HG03135 (cell line): ENCODE results near the gene DMXL2.
"Not testable (repeated sequence)": the region's sequence is repeated elsewhere in the genome, so short reads cannot be mapped to it uniquely, and the experiment has no call there.

ENCODE experiments used
- ATAC-seq: cut with Tn5 transposase; IDR thresholded peaks from one replicate; pipeline ENCODE4 v1.9.1; 2021; ENCODE audit warnings: mild to moderate bottlenecking, moderate library complexity; ENCODE audit not compliant: unreplicated experiment

Gene DMXL2

DNA sequence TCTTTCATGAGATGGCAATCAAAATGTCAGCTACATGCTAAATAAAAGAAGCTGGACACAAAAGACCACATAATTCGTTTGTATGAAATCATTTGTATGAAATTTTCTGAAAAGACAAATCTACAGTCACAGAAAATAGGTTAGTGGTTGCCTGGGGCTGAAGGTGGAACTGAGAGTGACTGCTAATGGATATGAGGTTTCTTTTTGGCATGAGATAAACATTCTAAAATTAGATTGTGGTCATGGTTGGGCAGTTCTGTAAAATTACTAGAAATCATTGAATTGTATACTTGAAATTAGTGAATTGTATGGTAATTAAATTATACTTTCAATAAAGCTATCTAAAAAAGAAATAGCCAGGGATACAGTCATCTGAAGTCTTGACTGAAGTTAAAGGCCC is 2.7 kb upstream of the DMXL2 start:
- peak; percentile 36 for ATAC-seq

DNA sequence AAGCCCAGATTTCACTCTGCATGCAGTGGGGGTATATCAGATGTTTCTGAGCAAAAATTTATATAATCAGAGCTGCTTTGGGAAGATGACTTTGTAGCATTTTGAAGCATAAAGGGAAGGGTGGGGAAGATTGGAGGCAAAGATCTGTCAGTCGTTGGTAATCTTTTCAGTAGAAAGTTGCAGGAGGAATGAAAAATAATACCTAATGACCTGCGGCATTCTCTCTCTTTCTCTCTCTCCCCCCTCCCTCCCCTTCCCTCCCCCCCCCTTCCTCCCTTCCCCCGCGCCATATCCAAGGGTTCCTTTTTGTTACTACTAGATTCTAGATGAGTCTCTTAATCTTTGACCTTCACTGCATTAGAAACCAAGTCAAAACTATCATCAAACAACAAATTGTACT is 1.5 kb upstream of the DMXL2 start:
- no peak for ATAC-seq

DNA sequence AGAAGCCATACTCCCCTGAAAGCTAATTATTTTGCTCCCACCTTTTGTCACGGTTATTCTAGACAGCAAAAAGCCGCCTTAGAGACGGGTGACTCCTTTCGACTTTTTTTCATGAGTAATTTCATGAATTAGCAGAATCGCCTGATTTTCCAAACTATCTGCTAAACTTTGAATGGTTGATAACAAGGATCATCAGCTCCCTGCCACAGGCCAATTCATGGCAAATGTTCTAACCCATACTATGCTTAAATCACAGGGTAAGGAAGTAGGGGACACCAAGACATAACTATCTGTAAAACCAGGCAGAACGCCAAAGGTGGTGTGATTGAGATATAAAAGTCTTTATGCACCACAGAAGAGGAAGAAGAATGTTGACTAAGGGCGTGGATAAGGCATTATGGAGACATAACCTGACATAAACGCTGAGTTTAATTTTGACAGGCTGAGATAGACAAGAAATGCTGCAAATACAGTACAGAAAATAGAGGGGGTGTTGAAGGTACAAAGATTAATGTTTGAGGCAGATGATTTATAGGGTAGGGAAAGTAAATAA is 891 bp upstream of the DMXL2 start:
- ATAC-seq: no peak

DNA sequence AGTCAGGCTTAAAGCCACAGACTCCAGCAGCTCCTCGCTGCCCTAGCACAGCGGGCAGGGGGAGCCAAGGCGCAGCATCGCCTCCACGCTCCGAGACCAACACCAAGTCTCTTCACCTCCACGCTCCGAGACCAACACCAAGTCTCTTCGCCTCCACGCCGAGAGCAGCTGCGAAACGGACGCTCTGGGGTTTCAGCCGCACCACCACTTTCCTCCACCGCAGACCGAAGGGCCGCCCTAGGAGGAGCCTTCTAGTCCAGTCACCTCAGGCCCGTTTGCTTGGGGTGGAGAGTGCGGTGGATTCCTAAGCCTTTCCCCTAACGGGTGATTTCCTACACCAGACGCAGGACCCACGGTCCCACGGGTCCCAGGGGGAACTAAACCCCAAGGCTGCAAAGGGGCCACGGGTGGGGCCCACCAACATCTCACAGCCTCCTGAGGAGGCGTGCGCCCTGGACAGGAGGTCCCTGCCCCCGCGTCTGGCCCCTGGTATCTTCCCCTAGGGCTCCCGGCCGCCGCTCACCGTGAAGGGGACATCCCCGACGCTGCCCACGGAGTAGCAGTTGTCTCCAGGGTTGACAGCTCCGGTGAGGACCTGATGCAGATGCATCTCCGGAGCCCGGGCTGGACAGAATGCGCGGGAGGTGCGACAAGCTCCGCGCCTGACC is 501 bp downstream of the DMXL2 start:
- peak; percentile 37 for ATAC-seq

DNA sequence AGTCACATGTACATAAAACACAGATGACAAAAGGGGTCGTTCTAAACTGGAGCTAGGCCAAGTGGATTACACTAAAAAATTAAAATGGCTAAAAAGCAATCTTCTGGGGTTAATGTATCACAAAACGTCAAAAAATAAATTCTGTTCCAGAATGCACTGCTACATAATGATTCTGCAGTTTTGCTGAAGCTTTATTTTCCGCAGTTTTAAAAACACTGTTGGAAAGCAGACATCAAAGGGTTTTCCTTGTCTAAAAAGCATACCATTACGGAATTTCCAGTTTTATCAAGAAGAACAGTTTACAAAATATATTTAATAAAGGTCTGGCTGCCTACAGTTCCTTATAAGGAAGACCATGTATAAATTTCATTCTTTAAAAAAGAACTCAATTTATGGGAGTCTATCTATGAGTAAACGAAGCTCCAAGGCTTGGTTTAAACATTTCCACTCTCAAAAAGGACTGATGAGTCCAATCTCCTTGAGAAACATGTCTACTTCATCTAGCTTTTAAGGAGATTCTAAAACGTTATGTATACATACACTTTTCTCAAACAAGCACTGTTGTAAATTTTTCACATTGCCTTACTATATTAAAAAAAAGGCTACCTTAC is 1.3 kb downstream of the DMXL2 start:
- ATAC-seq: no peak

DNA sequence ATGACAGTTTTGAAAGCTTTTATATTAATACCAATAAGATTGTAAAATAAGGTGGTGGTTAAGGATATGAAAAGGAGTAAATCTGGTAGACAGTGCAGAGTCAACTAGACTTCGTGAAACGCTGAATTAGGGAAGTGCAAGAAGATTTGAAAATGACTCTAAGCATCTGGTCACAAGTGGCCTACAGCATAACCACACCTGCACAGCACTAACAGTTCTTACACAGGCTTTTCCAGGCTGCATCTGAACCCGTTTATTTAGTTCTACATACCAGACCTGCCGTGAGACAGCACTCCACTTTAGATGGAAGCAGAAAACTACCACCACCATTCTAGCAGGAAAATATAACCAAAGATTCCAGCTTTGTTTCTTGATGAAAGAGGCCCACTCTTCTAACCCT is 1.9 kb downstream of the DMXL2 start:
- no peak for ATAC-seq

DNA sequence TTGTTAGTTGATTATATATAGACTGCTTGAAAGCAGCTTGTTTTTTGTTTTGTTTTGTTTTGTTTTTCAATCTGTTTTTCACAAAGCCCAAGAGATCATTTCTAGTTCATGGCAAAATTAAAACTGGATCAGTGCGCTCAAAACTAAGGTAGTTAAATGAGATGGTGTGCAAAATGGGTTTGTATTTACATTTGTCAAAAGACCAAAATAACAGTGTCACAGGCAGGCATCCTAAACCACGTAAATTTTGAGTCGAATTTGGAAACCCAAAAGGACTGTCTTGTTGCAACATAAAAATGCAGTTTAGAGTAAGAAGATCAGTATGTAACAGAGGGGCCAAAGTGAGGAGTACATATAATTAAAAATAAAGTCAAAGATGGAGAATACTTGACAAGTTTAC is 2.4 kb downstream of the DMXL2 start:
- ATAC-seq: no peak

DNA sequence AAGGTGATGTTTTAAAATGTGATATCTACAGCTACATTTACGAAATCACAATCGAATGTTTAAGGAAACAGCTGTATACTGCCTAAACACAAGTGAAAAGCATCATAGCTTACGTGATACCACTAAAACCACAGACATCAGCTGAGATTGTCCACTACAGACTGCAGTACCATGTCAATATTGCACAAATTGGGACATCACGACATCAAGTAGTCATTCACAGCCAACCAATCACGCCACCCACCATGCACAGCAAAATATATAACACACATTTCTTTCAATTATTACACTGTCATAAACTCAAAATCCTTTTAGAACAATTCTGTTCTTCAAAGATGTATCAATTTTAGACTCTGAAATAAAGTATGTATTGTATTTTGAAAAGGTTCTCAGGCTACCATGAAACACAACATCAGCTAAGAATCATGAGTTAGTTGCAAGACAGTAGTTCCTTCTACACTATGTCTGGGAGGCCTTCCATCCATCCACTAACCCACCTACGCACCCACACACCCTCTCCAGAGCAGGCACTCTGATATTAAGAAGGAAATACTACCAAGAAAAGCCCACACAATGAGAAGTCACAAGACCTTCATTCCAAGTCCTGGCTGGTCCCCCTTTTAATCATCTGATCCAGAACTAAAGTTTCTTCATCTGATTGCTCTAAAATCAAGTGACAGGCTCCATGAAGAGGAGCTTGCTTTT is 3.1 kb downstream of the DMXL2 start:
- no peak for ATAC-seq

DNA sequence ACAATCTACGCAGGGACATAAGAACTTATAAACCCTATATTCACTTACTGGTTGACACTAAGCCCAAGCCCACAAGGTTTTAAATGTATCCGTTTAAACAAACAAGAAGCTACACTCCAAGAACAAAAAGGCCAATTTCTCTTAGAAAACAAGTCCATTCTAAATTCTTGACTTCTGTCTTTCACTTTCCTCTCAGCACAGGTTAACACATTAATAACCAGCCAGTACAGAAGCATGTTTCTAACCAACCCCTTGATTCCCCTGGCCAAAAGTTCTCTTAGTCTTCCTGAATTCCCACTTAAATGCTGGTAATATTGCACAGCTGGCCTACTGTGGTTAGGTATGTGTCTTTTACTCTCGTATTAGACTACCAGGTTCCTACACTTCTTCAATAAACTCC is 4.7 kb downstream of the DMXL2 start:
- ATAC-seq: no peak

DNA sequence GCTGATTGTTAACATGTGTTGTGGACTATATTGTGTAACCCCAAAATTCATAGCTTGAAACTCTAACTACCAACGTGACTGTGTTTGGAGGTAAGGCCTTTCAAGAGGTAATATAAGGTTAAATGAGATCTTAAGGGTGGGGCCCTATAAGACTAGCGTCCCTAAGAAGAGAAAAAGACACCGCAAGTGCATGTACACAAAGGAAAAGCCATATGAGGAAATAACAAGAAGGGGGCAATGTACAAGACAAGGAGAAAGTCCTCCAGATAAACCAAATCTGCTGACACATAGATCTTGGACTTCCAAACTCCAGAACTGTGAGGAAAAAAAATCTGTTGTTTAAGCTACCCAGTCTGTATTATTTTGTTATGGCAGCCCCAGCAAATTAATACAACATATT is 8.6 kb downstream of the DMXL2 start:
- no peak for ATAC-seq

DNA sequence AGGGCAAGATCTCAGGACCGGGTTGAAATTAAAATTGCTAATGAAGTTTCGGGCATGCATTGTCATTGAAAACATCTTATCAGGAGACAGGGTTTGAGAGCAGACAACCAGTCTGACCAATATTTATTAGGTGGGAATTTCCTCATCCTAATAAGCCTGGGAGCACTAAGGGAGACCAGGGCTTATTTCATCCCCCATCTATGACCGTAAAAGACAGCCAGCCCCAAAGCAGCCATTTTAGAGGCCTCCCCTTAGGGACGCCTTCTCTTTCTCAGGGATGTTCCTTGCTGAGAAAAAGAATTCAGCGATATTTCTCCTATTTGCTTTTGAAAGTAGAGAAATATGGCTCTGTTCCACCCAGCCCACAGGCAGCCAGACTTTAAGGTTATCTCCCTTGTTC is 9.9 kb downstream of the DMXL2 start:
- not testable (repeated sequence) for ATAC-seq

DNA sequence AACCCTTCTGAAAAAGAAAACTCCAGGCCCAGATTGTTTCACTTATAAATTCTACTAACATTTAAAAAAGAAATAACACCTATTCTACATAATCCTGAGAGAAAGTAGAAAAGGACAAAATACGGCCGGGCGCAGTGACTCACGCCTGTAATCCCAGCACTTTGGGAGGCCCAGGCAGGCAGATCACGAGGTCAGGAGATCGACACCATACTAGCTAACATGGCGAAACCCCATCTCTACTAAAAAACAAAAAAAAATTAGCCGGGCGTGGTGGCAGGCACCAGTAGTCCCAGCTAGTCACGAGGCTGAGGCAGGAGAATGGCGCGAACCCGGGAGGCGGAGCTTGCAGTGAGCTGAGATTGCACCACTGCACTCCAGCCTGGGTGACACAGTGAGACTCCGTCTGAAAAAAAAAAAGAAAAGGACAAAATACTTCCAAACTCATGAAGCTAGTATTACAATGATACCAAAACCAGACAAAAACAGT is 19.1 kb downstream of the DMXL2 start:
- ATAC-seq: not testable (repeated sequence)

DNA sequence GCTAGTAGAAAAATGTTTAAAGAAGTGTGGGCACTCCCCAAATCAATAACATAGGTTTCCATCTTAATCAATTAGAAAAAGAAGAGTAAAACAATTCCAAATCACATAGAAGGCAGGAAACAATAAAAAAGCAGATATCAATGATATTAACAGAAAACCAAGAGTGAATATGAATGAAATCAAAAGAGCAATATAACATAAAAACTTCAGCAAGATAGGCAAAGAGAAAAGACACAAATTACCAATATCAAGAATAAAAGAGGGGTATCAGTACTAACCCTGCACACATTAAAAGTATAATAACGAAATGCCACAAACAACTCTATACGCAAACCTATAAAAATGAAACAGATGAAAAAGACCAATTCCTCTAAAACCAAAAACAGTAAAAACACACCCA is 19.6 kb downstream of the DMXL2 start:
- ATAC-seq: no peak

DNA sequence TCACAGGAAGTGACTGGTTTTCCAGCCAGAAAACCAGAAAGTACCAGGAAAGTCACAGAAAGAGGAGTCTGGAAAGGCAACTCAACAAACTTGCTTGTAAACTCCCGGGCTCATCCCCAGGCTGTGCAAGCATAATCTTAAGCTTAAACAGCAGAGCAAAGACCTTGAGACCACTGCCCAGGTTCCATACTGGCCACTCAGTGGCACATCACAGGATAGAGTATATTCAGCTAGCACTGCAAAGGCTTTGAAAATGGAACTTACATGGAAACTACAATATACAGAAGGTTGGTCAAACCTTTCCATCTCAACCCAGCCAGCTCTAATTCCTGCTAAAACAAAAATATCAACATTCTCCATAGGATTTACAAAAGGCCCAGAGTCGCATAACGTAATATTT is 20.1 kb downstream of the DMXL2 start:
- no peak for ATAC-seq

DNA sequence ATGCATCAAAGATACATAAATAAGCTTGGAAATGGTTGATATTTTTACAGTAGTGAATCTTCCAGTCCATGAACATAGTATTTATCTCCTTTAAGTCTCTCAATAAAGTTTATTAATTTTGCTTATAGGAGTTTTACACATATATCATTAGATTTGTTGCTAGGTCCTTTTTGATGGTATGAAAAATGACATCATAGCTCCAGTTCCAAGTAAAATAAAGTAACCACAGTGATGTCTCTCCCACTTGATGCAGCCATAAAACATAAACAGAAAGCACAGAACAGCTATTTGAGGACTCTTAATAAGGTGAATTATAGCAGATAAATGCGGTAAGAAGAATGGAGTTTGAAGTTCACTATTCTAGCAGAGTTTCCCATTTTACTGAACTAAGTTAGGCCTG is 20.8 kb downstream of the DMXL2 start:
- no peak for ATAC-seq

DNA sequence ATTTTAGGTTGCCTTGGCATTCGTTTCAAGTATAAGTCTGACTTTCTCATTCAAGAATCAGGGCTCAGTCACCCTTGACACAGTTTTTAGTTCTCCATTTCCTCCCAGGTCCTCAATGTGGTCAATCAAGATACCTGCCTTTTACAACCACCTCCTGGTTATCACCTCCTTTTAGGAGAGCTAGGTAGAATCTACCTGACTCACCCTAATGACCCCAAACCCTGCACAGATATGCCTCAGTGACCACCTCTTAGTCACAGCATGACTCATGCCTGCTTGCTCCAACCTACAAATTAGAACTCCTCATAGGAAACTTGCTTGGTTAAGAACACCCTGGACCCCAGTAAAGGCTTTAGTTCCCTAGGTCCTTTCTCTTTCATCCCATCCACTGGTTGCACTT is 22.5 kb downstream of the DMXL2 start:
- no peak for ATAC-seq

DNA sequence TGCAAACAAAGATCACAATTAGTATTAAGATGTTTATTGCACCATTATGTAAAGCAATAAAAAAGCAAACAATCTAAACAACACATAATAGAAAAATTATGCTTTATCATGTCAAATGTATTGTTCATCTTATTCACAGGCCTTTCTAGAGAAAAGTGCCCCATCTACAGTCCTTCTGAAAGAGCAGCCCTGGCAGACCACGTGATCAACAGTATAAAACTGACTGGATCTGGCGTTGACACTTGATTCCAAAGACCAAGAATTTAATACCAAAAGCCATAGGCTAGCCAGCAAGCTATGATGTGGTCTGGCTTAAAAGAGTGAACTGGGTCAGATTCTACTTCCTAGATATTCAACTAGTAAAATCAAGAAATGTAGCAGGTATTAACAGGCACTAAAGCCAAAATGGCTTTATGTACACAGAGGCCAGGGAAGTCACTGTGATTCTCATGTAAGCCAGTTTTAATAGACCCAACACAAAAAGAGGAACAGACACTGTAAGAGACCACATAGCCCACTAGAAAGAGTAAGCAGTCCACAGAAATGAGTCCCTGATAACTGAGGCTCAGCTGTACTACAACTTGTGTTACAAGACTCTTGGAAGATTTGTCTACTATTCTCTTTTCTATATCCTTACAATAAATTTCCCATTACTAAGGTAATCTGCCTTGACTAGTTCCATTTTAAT is 32.5 kb downstream of the DMXL2 start:
- no peak for ATAC-seq

DNA sequence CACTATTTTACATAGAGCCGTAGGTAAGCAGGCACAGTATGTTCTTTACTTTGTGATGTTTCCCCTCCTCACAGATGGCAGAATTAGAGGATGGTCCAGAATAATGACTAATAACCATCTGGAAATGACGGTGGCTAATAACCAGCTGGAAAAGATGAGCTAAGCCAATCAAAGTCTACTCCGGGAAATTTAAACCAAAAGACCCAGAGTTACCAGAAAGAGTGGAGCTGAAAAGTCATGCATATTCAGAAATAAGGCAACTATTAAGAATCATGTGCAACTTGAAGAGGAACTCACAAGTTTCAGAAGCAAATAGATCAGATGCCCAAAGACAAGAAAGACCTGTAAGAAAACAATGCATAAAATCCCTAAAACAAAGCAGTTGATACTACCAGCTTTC is 33.6 kb downstream of the DMXL2 start:
- no peak for ATAC-seq

DNA sequence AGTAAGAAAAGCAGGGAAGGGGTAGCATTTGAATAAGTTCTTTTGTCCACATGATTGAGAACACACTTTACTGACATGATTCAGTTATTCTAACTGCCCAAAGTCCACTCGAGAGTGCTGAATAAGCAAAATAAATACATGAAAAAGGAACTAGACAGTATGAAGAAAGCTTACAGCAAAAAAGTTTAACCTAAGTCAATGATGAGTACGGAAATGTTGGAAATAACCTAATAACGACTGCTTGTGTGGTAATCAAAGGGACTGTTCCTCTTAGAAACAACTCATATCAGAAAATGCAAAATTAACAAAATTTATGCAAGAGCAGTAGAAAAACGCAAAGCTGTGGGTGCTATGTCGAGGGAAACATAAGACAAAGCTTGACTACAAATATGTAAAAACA is 36.6 kb downstream of the DMXL2 start:
- no peak for ATAC-seq

DNA sequence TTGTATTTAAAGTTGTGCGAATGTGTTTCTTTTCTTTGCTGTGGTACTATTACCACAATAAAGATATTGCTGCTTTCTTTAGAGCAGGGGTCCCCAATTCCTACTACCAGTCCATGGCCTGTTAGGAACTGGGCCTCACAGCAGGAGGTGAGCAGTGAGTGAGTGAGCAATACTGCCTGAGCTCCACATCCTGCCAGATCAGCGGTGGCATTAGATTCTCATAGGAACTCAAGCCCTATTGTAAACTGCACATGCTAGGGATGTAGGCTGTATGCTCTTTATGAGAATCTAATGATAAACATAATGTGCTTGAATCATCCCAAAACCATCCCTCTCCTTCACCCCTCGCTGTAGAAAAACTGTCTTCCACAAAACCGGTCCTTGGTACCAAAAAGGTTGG is 41.6 kb downstream of the DMXL2 start:
- ATAC-seq: no peak

DNA sequence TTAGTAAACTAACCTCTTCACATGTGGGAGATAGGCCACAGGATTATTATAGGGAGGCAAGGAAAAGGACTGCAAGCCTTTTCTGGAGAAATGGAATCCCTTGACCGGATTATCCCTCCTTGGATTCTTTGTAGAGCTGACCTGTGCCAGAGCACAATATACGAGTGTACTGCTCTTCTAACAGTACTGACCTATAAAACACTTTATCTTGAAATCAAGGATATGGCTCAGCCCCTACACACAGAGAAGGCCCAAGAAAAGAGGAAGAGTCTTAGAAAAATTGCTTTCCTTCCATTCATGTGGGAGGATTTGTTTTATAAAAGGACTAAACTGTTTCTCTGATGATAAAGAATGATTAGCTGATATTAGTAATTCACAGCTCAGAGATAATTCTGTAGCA is 42.2 kb downstream of the DMXL2 start:
- no peak for ATAC-seq
